IMR-90 (cell line): ENCODE measurements around the gene TENM4.

ENCODE experiments used
- CEBPB ChIP-seq: IDR thresholded peaks from 2 replicates; pipeline ENCODE4 v1.6.1; 2012; ENCODE audit warnings: low read depth, low read length, improper control_type of control experiment
- CTCF ChIP-seq: conservative IDR thresholded peaks from 2 replicates; pipeline ENCODE4 v1.5.1; 2012; ENCODE audit warnings: mild to moderate bottlenecking, low read depth, low read length, improper control_type of control experiment
- ELK1 ChIP-seq: fragments of 150-350 bp; IDR thresholded peaks from 2 replicates; pipeline ENCODE4 v1.6.1; 2016; ENCODE audit warnings: low read depth, mild to moderate bottlenecking, low read length, moderate library complexity, borderline replicate concordance
- FOS ChIP-seq: fragments of 150-350 bp; IDR thresholded peaks from 2 replicates; pipeline ENCODE4 v1.6.1; 2016; ENCODE audit warnings: low read depth, low read length
- MXI1 ChIP-seq: IDR thresholded peaks from 2 replicates; pipeline ENCODE4 v1.6.1; 2012; ENCODE audit warnings: low read depth, mild to moderate bottlenecking, low read length, moderate library complexity, borderline replicate concordance
- POLR2A ChIP-seq: IDR thresholded peaks from 2 replicates; pipeline ENCODE4 v1.6.1; 2012; ENCODE audit warnings: mild to moderate bottlenecking, low read depth, low read length
- RAD21 ChIP-seq: IDR thresholded peaks from 2 replicates; pipeline ENCODE4 v1.6.1; 2012; ENCODE audit warnings: low read length, improper control_type of control experiment
- RCOR1 ChIP-seq: IDR thresholded peaks from 2 replicates; pipeline ENCODE4 v1.6.1; 2012; ENCODE audit warnings: mild to moderate bottlenecking, low read length, improper control_type of control experiment; ENCODE audit not compliant: insufficient replicate concordance
- RFX5 ChIP-seq: IDR thresholded peaks from 2 replicates; pipeline ENCODE4 v1.8.0; 2012; ENCODE audit warnings: low read depth, mild to moderate bottlenecking, low read length, moderate library complexity
- SMC3 ChIP-seq: fragments of 150-350 bp; IDR thresholded peaks from 2 replicates; pipeline ENCODE4 v1.6.1; 2016; ENCODE audit warnings: low read depth, mild to moderate bottlenecking, antibody characterized with exemption, low read length, moderate library complexity
- USF2 ChIP-seq: fragments of 150-350 bp; IDR thresholded peaks from 2 replicates; pipeline ENCODE4 v1.6.1; 2017; ENCODE audit warnings: mild to moderate bottlenecking, antibody characterized with exemption, low read length, low read depth

GRCh38 chr11:79186669-79187068, 254.2 kb downstream of the TENM4 start:
- no peak for TF ChIP-seq POLR2A
- TF ChIP-seq CTCF = no peak
- TF ChIP-seq RCOR1 = no peak
- TF ChIP-seq ELK1 = no peak
- TF ChIP-seq USF2 = no peak
- TF ChIP-seq CEBPB = no peak
- no peak for TF ChIP-seq SMC3
- no peak for TF ChIP-seq RAD21
- no peak for TF ChIP-seq FOS
- TF ChIP-seq RFX5 = no peak
- TF ChIP-seq MXI1 = no peak
